ENCODE measurements around the gene IFNL1.

IFNL1 gene

GRCh38 chr19:39248806-39249205 is 47.4 kb upstream of the IFNL1 start, which contains the start of gene IFNL4:
Gene IFNL4, minus strand, starts transcription at chr19:39248856.
- H3K79me2 ChIP-seq (ENCODE audit: insufficient read depth, low read length) = no peaks in the 10 kb centered on the region
- H4K20me1 ChIP-seq (ENCODE audit: insufficient read depth, low read length) = no peaks in the 10 kb centered on the region
- no peaks in the 10 kb centered on the region for H3K4me1 ChIP-seq (ENCODE audit: insufficient read depth, low read length, severe bottlenecking)
- H2AFZ ChIP-seq (ENCODE audit: low read length) = no peak within 1 kb of the TSS
- H3K9me3 ChIP-seq (ENCODE audit: low read length) = no peaks in the 10 kb centered on the region
- H3K9me2 ChIP-seq (ENCODE audit: low read depth, low read length) = no peaks in the 10 kb centered on the region
- H3K9ac ChIP-seq (ENCODE audit: low read length) = no peak within 1 kb of the TSS
- TF ChIP-seq, protein P1, sequence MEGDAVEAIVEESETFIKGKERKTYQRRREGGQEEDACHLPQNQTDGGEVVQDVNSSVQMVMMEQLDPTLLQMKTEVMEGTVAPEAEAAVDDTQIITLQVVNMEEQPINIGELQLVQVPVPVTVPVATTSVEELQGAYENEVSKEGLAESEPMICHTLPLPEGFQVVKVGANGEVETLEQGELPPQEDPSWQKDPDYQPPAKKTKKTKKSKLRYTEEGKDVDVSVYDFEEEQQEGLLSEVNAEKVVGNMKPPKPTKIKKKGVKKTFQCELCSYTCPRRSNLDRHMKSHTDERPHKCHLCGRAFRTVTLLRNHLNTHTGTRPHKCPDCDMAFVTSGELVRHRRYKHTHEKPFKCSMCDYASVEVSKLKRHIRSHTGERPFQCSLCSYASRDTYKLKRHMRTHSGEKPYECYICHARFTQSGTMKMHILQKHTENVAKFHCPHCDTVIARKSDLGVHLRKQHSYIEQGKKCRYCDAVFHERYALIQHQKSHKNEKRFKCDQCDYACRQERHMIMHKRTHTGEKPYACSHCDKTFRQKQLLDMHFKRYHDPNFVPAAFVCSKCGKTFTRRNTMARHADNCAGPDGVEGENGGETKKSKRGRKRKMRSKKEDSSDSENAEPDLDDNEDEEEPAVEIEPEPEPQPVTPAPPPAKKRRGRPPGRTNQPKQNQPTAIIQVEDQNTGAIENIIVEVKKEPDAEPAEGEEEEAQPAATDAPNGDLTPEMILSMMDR (IDR thresholded peaks at IDR 0.05; ENCODE audit: low read length) = no peak
- TF ChIP-seq EZH2 (IDR thresholded peaks at IDR 0.05; ENCODE audit: borderline replicate concordance, low read length) = no peak
- H3F3A ChIP-seq (ENCODE audit: insufficient read depth, low read length) = no peaks in the 10 kb centered on the region
- no peaks in the 10 kb centered on the region; the same call in 1 of the 2 replicates for H3K27me3 ChIP-seq (ENCODE audit: insufficient read depth, low read length)
- H3K36me3 ChIP-seq (ENCODE audit: insufficient read depth, low read length) = no peaks in the 10 kb centered on the region
- H3K4me3 ChIP-seq (ENCODE audit: low read depth, low read length, poor library complexity, severe bottlenecking) = no peak within 1 kb of the TSS
- no peak within 1 kb of the TSS for H3K27ac ChIP-seq (ENCODE audit: low read depth, low read length, poor library complexity, severe bottlenecking)
- no peak within 1 kb of the TSS for H3K4me2 ChIP-seq (ENCODE audit: low read length)

GRCh38 chr19:39251081-39251480 is 45.1 kb upstream of the IFNL1 start:
- Histone ChIP-seq H4K20me1 (ENCODE audit: insufficient read depth, low read length) (no peaks in the 10 kb centered on the region), H3K27me3 (ENCODE audit: insufficient read depth, low read length) (no peaks in the 10 kb centered on the region; the same call in 1 of the 2 replicates), H2AFZ (ENCODE audit: low read length) (no peak overlapping the region), H3K36me3 (ENCODE audit: insufficient read depth, low read length) (no peaks in the 10 kb centered on the region), H3K4me2 (ENCODE audit: low read length) (no peak overlapping the region), H3K4me1 (ENCODE audit: insufficient read depth, low read length, severe bottlenecking) (no peaks in the 10 kb centered on the region), H3K9ac (ENCODE audit: low read length) (no peak overlapping the region), H3F3A (ENCODE audit: insufficient read depth, low read length) (no peaks in the 10 kb centered on the region), H3K27ac (ENCODE audit: low read depth, low read length, poor library complexity, severe bottlenecking) (no peak overlapping the region), H3K9me3 (ENCODE audit: low read length) (no peaks in the 10 kb centered on the region), H3K4me3 (ENCODE audit: low read depth, low read length, poor library complexity, severe bottlenecking) (no peak overlapping the region), H3K79me2 (ENCODE audit: insufficient read depth, low read length) (no peaks in the 10 kb centered on the region), H3K9me2 (ENCODE audit: low read depth, low read length) (no peaks in the 10 kb centered on the region)
- TF ChIP-seq EZH2 (IDR thresholded peaks at IDR 0.05; ENCODE audit: borderline replicate concordance, low read length) = no peak

DNA sequence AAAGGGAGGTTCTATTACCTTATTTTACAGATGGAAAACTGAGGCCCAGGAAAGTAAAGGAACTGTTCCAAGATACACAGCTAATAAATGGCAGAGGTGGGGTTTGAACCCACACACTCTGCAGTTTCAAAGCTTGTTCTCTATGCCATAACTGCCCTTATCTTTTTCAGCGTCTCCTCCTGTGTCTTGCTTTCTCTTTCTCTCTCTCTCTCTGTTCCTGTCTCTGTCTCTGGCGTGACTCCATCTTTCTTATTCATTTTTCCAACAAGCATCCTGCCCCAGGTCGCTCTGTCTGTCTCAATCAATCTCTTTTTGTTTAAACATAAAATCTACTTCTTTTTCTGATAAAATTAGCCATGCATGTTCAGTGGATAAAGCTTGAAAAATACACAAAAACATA is 44.4 kb upstream of the IFNL1 start:
- no peaks in the 10 kb centered on the region for H3F3A ChIP-seq (ENCODE audit: insufficient read depth, low read length)
- TF ChIP-seq, protein P1 (IDR thresholded peaks at IDR 0.05; ENCODE audit: low read length) = no peak
- TF ChIP-seq EZH2 (IDR thresholded peaks at IDR 0.05; ENCODE audit: borderline replicate concordance, low read length) = no peak
- H3K27me3 ChIP-seq (ENCODE audit: insufficient read depth, low read length) = no peaks in the 10 kb centered on the region; the same call in 1 of the 2 replicates
- H3K27ac ChIP-seq (ENCODE audit: low read depth, low read length, poor library complexity, severe bottlenecking) = no peak overlapping the region
- no peaks in the 10 kb centered on the region for H3K9me2 ChIP-seq (ENCODE audit: low read depth, low read length)
- H3K9ac ChIP-seq (ENCODE audit: low read length) = no peak overlapping the region
- no peaks in the 10 kb centered on the region for H3K4me1 ChIP-seq (ENCODE audit: insufficient read depth, low read length, severe bottlenecking)
- H3K9me3 ChIP-seq (ENCODE audit: low read length) = no peaks in the 10 kb centered on the region
- no peaks in the 10 kb centered on the region for H3K79me2 ChIP-seq (ENCODE audit: insufficient read depth, low read length)
- H2AFZ ChIP-seq (ENCODE audit: low read length) = no peak overlapping the region
- no peaks in the 10 kb centered on the region for H3K36me3 ChIP-seq (ENCODE audit: insufficient read depth, low read length)
- H4K20me1 ChIP-seq (ENCODE audit: insufficient read depth, low read length) = no peaks in the 10 kb centered on the region
- no peak overlapping the region for H3K4me2 ChIP-seq (ENCODE audit: low read length)
- H3K4me3 ChIP-seq (ENCODE audit: low read depth, low read length, poor library complexity, severe bottlenecking) = no peak overlapping the region

GRCh38 chr19:39252458-39252857 is 43.7 kb upstream of the IFNL1 start:
- no peak overlapping the region for H3K27ac ChIP-seq (ENCODE audit: low read depth, low read length, poor library complexity, severe bottlenecking)
- H3K27me3 ChIP-seq (ENCODE audit: insufficient read depth, low read length) = no peaks in the 10 kb centered on the region; the same call in 1 of the 2 replicates
- no peaks in the 10 kb centered on the region for H3K9me2 ChIP-seq (ENCODE audit: low read depth, low read length)
- H3K79me2 ChIP-seq (ENCODE audit: insufficient read depth, low read length) = no peaks in the 10 kb centered on the region
- no peak overlapping the region for H3K4me3 ChIP-seq (ENCODE audit: low read depth, low read length, poor library complexity, severe bottlenecking)
- no peaks in the 10 kb centered on the region for H4K20me1 ChIP-seq (ENCODE audit: insufficient read depth, low read length)
- TF ChIP-seq EZH2 (IDR thresholded peaks at IDR 0.05; ENCODE audit: borderline replicate concordance, low read length) = no peak
- TF ChIP-seq, protein P1 (IDR thresholded peaks at IDR 0.05; ENCODE audit: low read length) = no peak
- no peak overlapping the region for H3K9ac ChIP-seq (ENCODE audit: low read length)
- no peaks in the 10 kb centered on the region for H3F3A ChIP-seq (ENCODE audit: insufficient read depth, low read length)
- H3K9me3 ChIP-seq (ENCODE audit: low read length) = no peaks in the 10 kb centered on the region
- H3K36me3 ChIP-seq (ENCODE audit: insufficient read depth, low read length) = no peaks in the 10 kb centered on the region
- no peak overlapping the region for H3K4me2 ChIP-seq (ENCODE audit: low read length)
- H3K4me1 ChIP-seq (ENCODE audit: insufficient read depth, low read length, severe bottlenecking) = no peaks in the 10 kb centered on the region
- H2AFZ ChIP-seq (ENCODE audit: low read length) = no peak overlapping the region

Measured in OCI-LY1 (cell line).